ENCODE data around the gene PTPN18.
"Not testable (repeated sequence)": the region's sequence is repeated elsewhere in the genome, so short reads cannot be mapped to it uniquely, and the experiment has no call there.

The PTPN18 gene

GRCh38 chr2:130382313-130382917, 26.6 kb downstream of the PTPN18 start:
- DNase-seq = no peak

GRCh38 chr2:130385709-130386108, 29.9 kb downstream of the PTPN18 start:
- no peak for DNase-seq

GRCh38 chr2:130387071-130387400, 31.2 kb downstream of the PTPN18 start:
- DNase-seq = no peak

- DNase-seq = no peak
Observed at GRCh38 chr2:130387804-130388203, 31.9 kb downstream of the PTPN18 start.

- no peak for DNase-seq
Observed at GRCh38 chr2:130388221-130388907, 32.5 kb downstream of the PTPN18 start.

GRCh38 chr2:130389358-130389757, 33.5 kb downstream of the PTPN18 start:
- DNase-seq = no peak

GRCh38 chr2:130389783-130390182, 33.9 kb downstream of the PTPN18 start:
- no peak for DNase-seq

- no peak for DNase-seq
Observed at GRCh38 chr2:130390460-130391057, 34.7 kb downstream of the PTPN18 start.

GRCh38 chr2:130391058-130391871, 35.4 kb downstream of the PTPN18 start:
- peak; percentile 74 for DNase-seq

GRCh38 chr2:130391872-130392670, 36.2 kb downstream of the PTPN18 start:
- DNase-seq = peak; percentile 55

GRCh38 chr2:130393318-130393910, 37.6 kb downstream of the PTPN18 start:
- peak; percentile 28 for DNase-seq

GRCh38 chr2:130406280-130406679, 50.4 kb downstream of the PTPN18 start:
- DNase-seq = not testable (repeated sequence)

- DNase-seq = not testable (repeated sequence)
Observed at GRCh38 chr2:130416693-130417092, 60.8 kb downstream of the PTPN18 start.

- not testable (repeated sequence) for DNase-seq
Observed at GRCh38 chr2:130418845-130419244, 63.0 kb downstream of the PTPN18 start.
